Right atrium auricular region (tissue), 2 donors: ENCODE data around the gene GXYLT1. TPM values are rescaled to one million over a fixed set of nuclear protein-coding genes. Genes with fewer than 3 reads are reported as not detected.

Experiments
- DNase-seq: peaks from one replicate; pipeline ENCODE4 v3.0.0-alpha.2; 2019; ENCODE audit warnings: low spot score
- H3K27ac ChIP-seq, 2 donors: fragments of 200-600 bp; sonication (generic); 1 replicate in 1 of 2; 2 replicates in 1 of 2; pipeline ENCODE4 v1.5.1; 2016 to 2019
- H3K27me3 ChIP-seq, 2 donors: fragments of 200-600 bp; sonication (generic); one replicate each; pipeline versions ENCODE4 v1.5.1 to v1.6.0; 2017 to 2019
- H3K36me3 ChIP-seq: fragments of 200-600 bp; sonication (generic); one replicate; pipeline ENCODE4 v1.5.1; 2016
- H3K4me1 ChIP-seq, 2 donors: fragments of 200-600 bp; sonication (generic); one replicate each; pipeline versions ENCODE4 v1.5.1 to v1.6.0; 2017 to 2019
- H3K4me3 ChIP-seq, 2 donors: fragments of 200-600 bp; sonication (generic); 1 replicate in 1 of 2; 2 replicates in 1 of 2; pipeline ENCODE4 v1.5.1; 2017 to 2019; ENCODE audit warnings: mild to moderate bottlenecking in 1 of 2, moderate library complexity in 1 of 2
- H3K9me3 ChIP-seq, 2 donors: fragments of 200-600 bp; sonication (generic); one replicate each; pipeline ENCODE4 v1.5.1; 2019
- total RNA-seq, 2 donors: library from RNA; depleted of rRNA; stranded (reverse); fragments of >200 nt; gene quantifications; one replicate each; pipeline ENCODE4 v1.1.0, GENCODE V29; 2016
- TF ChIP-seq, protein P1 (sequence below), 2 donors: fragments of 200-600 bp; sonication (generic); IDR thresholded peaks; one replicate each; pipeline ENCODE4 v1.5.1; 2019; ENCODE audit warnings: antibody characterized with exemption in 2 of 2

Gene GXYLT1
- total RNA-seq, 2 donors from 2014 or later, result 5.9 TPM

DNA sequence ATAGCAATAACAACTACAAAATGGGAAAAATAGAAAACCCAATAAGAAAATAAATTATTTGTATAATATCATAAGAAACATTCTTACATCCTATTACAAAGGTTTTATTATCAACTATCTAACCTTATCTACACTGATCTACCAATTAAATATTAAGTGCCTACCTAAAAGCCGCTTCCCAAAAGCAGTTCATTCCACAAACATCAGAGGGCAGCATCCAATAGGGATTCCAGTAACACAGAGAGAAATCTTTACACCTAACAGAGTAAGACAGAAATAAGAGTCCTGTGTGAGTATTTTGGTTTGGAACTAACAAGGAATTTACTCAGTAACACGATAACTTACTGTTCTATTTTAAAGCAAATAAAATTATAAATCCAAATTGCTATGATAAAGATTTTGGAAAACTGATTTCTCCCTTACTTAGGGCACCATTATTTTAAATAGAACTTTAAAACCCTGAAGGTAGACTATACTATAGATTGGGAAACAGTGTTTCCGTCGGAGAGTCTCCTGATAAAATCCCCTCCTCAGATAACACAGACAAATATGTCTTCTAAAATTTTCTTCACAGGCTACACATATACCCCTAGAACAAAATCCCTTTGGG, 15.0 kb downstream of the GXYLT1 start:
- TF ChIP-seq, protein P1, sequence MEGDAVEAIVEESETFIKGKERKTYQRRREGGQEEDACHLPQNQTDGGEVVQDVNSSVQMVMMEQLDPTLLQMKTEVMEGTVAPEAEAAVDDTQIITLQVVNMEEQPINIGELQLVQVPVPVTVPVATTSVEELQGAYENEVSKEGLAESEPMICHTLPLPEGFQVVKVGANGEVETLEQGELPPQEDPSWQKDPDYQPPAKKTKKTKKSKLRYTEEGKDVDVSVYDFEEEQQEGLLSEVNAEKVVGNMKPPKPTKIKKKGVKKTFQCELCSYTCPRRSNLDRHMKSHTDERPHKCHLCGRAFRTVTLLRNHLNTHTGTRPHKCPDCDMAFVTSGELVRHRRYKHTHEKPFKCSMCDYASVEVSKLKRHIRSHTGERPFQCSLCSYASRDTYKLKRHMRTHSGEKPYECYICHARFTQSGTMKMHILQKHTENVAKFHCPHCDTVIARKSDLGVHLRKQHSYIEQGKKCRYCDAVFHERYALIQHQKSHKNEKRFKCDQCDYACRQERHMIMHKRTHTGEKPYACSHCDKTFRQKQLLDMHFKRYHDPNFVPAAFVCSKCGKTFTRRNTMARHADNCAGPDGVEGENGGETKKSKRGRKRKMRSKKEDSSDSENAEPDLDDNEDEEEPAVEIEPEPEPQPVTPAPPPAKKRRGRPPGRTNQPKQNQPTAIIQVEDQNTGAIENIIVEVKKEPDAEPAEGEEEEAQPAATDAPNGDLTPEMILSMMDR (IDR thresholded peaks at IDR 0.05), result peak; percentile 70 to 89
- Histone ChIP-seq H3K9me3 (no peaks in the 10 kb centered on the region), H3K27ac (no peak overlapping the region), H3K27me3 (no peaks in the 10 kb centered on the region), H3K4me1 (peaks cover 0 to 21% of the 10 kb centered on the region in 2 donors), H3K4me3 (no peak overlapping the region), H3K36me3 (no peaks in the 10 kb centered on the region)
- no peak for DNase-seq

DNA sequence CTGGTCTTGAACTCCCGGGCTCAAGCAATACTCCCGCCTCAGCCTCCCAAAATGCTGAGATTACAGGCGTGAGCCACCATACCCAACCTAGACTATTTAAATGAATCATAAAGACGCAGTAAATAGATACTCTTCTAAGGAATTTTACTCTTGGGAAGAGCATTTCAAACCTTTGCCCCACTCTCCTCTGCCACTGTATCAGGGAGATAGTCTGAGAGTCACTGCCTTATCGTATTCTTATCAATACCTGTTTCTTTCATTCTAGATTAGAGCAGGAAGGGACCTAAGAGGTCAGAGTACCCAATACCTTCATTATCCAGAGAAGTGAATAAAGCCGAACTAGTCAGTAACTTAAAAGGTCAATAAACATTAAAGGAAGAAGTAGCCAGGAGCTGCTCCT, 15.8 kb downstream of the GXYLT1 start:
- Histone ChIP-seq H3K4me3 (no peak overlapping the region), H3K27me3 (no peaks in the 10 kb centered on the region)

DNA sequence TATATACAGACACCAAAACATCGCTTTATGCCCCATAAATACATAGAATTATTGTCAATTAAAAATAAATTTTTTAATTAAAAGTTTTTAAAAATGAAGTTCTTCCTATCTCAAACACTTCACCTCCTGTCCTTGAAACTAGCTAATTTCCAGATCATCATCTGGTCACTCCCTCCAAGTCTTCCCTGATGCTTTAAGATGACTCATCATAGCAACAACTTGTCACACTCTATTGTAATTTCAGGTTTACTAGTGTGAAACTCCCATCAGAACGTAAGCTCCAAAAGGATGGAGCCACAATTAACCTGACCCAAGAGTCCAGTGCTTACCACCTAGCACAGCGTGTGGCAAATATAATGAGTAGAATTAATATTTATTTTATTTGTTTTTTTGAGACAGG, 16.3 kb downstream of the GXYLT1 start:
- Histone ChIP-seq H3K27ac (no peak overlapping the region), H3K4me1 (peaks cover 0 to 21% of the 10 kb centered on the region in 2 donors), H3K4me3 (no peak overlapping the region), H3K36me3 (no peaks in the 10 kb centered on the region), H3K9me3 (no peaks in the 10 kb centered on the region), H3K27me3 (no peaks in the 10 kb centered on the region)
- DNase-seq, result no peak
- TF ChIP-seq, protein P1 (IDR thresholded peaks at IDR 0.05), result no peak

More for the DNA sequence above, 15.8 kb downstream of the GXYLT1 start:
- no peaks in the 10 kb centered on the region for H3K9me3 ChIP-seq
- DNase-seq, result no peak
- H3K36me3 ChIP-seq, result no peaks in the 10 kb centered on the region
- peaks cover 0 to 21% of the 10 kb centered on the region in 2 donors for H3K4me1 ChIP-seq
- H3K27ac ChIP-seq, result no peak overlapping the region
- TF ChIP-seq, protein P1 (IDR thresholded peaks at IDR 0.05), result no peak

DNA sequence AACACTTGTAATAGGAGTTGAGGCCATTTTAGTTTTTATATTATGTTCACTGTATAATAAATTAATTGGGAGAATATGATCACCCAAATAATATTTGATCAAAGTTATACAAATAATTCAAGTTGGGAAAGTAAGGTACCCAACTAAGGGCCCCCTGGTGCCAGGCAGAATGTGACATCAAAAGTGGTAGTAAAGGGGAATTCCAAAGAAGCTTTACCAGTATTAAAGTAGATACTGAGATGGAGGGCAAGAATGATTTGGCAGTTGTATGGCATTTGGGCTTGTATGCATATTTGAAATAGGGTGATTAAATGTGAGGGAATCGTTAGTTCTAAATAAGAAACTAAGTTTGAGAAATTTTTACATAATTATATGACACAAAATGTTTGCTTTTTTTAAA, 17.7 kb downstream of the GXYLT1 start:
- Histone ChIP-seq H3K27ac (no peak overlapping the region), H3K4me1 (peaks cover 0 to 21% of the 10 kb centered on the region in 2 donors), H3K27me3 (no peaks in the 10 kb centered on the region), H3K4me3 (no peak overlapping the region), H3K9me3 (no peaks in the 10 kb centered on the region), H3K36me3 (no peaks in the 10 kb centered on the region)
- no peak for DNase-seq
- TF ChIP-seq, protein P1 (IDR thresholded peaks at IDR 0.05), result no peak

DNA sequence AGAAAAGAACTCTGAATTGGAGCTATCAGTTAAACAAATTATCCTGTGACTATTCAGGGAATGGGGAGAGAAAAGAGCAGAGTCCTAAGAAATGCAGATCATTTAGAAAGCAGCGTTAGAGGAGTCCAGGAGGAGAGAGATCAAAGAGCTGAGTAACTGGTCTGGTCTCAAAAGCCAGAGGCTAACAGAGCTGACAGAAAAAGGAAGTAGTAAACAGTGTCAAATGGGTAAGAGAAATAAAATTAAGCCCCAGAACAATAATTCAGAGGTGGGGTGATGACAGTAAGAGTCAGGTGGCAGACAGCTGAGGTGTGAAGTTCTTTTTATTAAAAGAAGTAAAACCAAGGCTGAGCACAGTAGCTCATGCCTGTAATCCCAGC, 19.3 kb downstream of the GXYLT1 start:
- no peaks in the 10 kb centered on the region for H3K9me3 ChIP-seq
- H3K27ac ChIP-seq, result no peak overlapping the region
- TF ChIP-seq, protein P1 (IDR thresholded peaks at IDR 0.05), result no peak
- no peak overlapping the region for H3K4me3 ChIP-seq
- no peaks in the 10 kb centered on the region for H3K27me3 ChIP-seq
- peaks cover 0 to 12% of the 10 kb centered on the region in 2 donors for H3K4me1 ChIP-seq
- H3K36me3 ChIP-seq, result no peaks in the 10 kb centered on the region
- no peak for DNase-seq
